DMS153 treated with DMSO at 0.1 percent for 48 hours (cell line): ENCODE data around the gene GAB1.

Experiments
- DNase-seq: peaks from one replicate; lab custom pipeline; 2025; ENCODE audit not compliant: unreplicated experiment; lab: John Stamatoyannopoulos, UW

Gene GAB1

GRCh38 chr4:143357161-143357845 lies 20.6 kb downstream of the GAB1 start:
- no peak for DNase-seq

- DNase-seq, result no peak
Measured at GRCh38 chr4:143358419-143358818, 21.7 kb downstream of the GAB1 start.

DNA sequence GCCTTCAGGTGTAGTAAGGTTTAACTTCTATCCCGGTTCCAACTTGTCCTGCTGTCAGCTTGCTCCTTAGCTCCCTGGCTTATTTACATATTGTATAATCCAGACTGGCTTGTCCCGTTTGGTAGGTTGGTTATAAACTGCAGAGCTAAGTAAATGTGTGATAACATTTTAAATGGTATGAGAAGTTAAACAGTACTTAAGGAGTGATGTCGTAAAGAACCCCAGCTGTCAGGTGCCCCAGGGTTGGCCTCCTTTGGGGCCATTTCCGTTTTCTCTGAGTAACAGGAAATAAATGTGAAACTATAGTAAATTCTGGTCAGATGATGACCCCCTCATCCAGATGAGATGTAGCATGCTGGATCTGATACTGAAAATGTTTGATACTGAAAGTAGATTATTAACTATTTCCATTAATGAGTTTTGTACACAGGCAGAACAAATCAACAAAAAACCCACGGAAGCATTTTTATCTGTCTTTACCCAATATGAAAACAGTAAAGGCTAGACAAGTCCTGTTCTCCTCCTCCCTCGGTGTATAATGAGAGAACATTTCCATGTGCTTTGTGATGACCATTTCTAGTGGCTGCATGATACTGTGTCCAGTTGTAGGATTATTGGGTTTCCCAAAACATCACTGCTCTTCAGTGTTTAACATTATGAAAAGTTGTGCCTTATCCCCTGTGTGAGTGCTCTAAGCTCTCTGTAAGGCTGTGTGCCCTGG lies 22.4 kb downstream of the GAB1 start:
- DNase-seq, result no peak

- DNase-seq, result no peak
Measured at GRCh38 chr4:143359644-143360193, 23.0 kb downstream of the GAB1 start.

- no peak for DNase-seq
Measured at GRCh38 chr4:143360838-143361625, 24.4 kb downstream of the GAB1 start.

GRCh38 chr4:143362349-143363046 lies 25.8 kb downstream of the GAB1 start:
- DNase-seq, result no peak

DNA sequence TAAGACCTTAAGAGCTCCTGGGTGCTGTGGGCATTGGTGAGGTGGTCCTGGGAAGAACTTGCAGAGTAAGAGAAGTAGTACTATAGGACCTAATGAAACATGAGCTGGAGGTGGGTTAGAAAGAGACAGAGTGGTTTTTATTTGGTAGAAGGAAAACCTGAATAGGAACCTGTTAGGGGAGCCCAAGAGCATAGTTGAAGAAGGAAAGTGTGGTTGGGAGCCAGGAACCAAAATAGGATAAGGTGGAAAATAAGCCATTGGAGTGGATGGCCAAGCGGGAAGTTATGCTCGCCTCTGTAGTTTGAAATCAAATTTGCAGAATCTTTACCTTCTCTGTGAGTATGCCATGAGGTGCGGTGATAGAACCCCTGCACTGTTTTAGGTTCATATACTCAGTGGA lies 26.7 kb downstream of the GAB1 start:
- DNase-seq, result no peak

DNA sequence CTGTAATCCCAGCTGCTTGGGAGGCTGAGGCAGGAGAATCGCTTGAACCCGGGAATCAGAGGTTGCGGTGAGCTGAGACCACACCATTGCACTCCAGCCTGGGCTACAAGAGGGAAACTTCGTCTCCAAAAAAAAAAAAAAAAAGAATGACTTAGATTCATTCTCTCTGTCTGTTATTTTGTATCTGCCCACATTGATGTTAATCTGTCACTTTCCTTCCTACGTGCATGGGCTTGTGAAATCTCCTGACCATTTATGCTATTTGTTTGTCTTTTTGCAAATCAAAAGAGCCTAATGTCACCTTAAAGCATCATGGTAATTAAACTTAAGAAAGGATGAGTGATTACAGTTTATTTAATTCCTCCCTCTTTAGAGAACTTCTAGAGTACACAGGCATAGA lies 27.4 kb downstream of the GAB1 start:
- DNase-seq, result no peak

- DNase-seq, result no peak
Measured at GRCh38 chr4:143367863-143368262, 31.2 kb downstream of the GAB1 start.

DNA sequence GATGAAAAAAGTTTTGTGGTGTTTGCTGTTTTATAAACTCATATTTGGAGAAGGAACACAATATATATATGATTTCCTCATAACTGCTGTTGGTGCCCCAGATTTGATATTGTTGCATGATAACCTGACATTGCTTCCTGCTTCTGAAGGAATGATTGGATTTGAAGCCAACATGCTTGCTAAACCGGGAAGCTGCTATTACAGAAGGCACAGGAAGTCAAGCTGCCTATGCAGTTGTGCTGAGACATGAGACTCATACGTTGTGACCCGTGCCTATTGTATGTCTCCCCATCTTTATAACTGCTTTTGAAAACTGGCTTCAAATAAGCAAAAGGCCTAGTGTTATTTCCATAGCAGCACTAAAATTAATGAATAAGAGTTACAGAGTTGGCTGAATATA lies 32.9 kb downstream of the GAB1 start:
- no peak for DNase-seq

DNA sequence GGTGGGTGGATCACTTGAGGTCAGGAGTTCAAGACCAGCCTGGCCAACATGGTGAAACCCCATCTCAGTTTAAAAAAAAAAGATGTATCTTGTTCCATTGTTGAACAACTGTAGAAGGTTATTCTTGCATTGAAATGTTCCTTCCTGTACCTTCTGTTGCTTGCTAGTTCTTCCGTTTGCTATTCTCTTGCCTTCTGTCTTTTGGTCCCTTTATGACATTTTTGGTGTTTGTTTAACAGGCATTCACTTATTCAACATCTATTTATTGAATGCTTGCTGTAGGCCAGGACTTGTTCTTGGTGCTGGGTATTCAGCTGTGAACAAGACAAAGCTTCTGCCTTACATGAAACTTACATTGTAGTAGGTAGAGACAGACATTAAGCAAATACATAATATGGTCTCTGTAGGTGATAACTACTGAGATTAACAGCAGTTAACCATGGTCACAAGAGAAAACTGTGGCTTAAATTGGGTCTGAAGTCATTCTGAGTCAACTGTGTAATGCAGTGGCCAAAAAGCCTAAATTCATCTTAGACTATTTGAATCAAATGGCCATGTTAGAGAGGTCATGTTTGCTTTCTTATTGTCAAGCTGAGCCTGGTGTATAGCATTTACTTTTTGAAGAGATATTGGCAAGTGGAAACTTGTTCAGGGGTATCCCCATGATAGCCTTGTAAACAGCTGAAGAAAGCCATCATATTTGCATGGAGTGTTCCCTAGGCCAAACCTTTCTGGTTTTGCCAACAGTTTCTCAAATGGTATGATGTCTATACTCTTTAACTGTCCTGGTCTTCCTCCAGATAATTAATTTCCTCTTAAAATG lies 35.6 kb downstream of the GAB1 start:
- DNase-seq, result no peak

DNA sequence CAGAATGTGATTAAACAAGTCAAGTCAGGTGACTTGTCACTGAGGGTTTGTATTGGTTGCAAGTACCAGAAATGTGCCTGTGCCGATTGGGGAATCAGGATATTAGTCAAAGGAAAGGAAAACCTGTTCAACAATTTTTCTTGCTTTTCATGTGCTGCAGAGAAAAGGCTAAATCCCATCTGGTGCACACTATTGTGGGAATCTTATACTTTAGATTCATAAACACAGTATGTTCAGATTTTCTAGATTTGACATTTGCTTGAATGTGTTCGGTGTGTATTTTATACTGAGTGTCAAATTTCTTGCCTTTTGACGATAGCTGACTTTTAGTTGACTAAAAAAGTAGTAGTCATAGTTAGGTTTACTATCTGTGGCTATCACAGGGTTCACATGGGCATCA lies 37.6 kb downstream of the GAB1 start:
- no peak for DNase-seq

GRCh38 chr4:143374771-143375170 lies 38.1 kb downstream of the GAB1 start:
- DNase-seq, result no peak

- no peak for DNase-seq
Measured at GRCh38 chr4:143375326-143376073, 38.8 kb downstream of the GAB1 start.

GRCh38 chr4:143377611-143378099 lies 41.0 kb downstream of the GAB1 start:
- DNase-seq, result no peak

GRCh38 chr4:143380629-143381028 lies 44.0 kb downstream of the GAB1 start:
- DNase-seq, result no peak

DNA sequence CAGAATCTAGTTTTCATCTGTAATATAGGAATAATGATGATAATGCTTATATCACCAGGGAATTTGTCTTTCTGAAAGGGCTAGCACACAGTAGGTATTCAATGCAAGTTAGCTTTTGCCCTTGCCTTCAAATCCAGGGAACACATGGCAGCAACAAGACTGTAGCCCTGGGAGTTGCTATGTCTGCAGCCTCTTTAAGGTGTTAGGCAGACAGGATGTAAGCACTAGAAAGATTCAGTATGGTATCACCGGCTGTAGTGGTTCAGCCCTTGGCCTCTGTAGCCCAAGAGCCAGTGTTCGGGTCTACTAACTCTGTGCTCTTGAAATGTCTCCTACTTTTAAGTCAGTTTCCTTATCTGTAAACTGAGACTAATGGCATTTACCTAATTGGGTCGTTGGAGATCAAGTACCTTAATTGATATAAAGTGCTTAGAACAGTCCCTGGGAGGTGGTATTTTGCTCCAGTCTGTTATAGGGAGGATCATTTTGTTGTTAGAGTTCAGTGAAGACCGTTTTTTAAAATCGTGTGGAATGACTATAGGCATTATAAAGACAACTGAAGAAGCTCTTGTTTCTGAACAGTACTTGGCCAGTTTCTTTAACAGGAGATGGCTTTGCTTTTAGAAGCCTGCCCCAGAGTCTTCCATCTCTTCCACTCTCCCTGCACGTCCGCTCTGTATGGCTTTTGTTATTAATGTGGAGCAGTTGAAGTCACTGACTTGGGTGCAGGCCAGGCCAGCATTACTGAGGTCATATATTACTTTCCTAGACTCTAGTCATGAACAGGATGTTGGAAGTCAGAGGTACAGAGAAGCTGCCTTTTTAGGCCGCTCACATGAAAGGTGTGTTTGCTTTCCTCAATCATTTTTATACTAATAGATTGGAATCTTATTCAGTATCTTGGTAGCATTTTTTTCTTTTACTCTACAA lies 44.8 kb downstream of the GAB1 start:
- peak; percentile 87 for DNase-seq

- no peak for DNase-seq
Measured at GRCh38 chr4:143382596-143382995, 45.9 kb downstream of the GAB1 start.
